Upper lobe of left lung (tissue), 6 donors: Measurements from ENCODE around the gene CETP. TPM values are rescaled to one million over a fixed set of nuclear protein-coding genes. Genes with fewer than 3 reads are reported as not detected.

ENCODE experiments used
- ATAC-seq, 2 donors: fragments of 200-7000 bp; cut with Tn5 transposase; one replicate each; pipeline ENCODE4 v1.9.1; 2022; ENCODE audit warnings: mild to moderate bottlenecking in 2 of 2, moderate library complexity in 2 of 2; ENCODE audit not compliant: low FRiP score in 2 of 2
- DNase-seq, 2 donors: peaks; one replicate each; pipeline ENCODE4 v3.0.0-alpha.2; 2019 to 2020
- H3K27ac ChIP-seq, 4 donors: fragments of 200-600 bp; sonication (generic); one replicate each; pipeline ENCODE4 v1.5.1; 2016 to 2019
- H3K27me3 ChIP-seq, 4 donors: fragments of 200-600 bp; sonication (generic); one replicate each; pipeline ENCODE4 v1.5.1; 2017 to 2019
- H3K36me3 ChIP-seq, 4 donors: fragments of 200-600 bp; sonication (generic); one replicate each; pipeline ENCODE4 v1.5.1; 2016 to 2019
- H3K4me1 ChIP-seq, 4 donors: fragments of 200-600 bp; sonication (generic); one replicate each; pipeline ENCODE4 v1.5.1; 2018 to 2019
- H3K4me3 ChIP-seq, 4 donors: fragments of 200-600 bp; sonication (generic); one replicate each; pipeline ENCODE4 v1.5.1; 2017 to 2019; ENCODE audit warnings: mild to moderate bottlenecking in 2 of 4, moderate library complexity in 1 of 4
- H3K9me3 ChIP-seq, 4 donors: fragments of 200-600 bp; sonication (generic); one replicate each; pipeline ENCODE4 v1.5.1; 2018 to 2019
- POLR2A ChIP-seq, 4 donors: fragments of 450-650 bp; IDR thresholded peaks; one replicate each; pipeline ENCODE4 v1.5.1; 2016 to 2017; ENCODE audit warnings: antibody characterized with exemption in 4 of 4, mild to moderate bottlenecking in 2 of 4
- POLR2AphosphoS5 ChIP-seq, 2 donors: sonication (generic); formaldehyde crosslinking; IDR thresholded peaks; one replicate each; pipeline ENCODE4 v1.5.1; 2017; ENCODE audit warnings: antibody characterized with exemption in 2 of 2
- WGBS, 2 donors: methylation state at CpG; one replicate each; pipeline ENCODE4 v1.1.5; 2017 to 2018; 5-methylcytosine and 5-hydroxymethylcytosine counted together
- total RNA-seq, 6 donors: library from RNA; depleted of rRNA in 4 of 6; stranded (reverse); fragments of >200 nt in 4 of 6; gene quantifications; one replicate each; pipeline versions ENCODE4 v1.1.0 to v1.2.1, GENCODE V29; 2016 to 2021
- TF ChIP-seq, protein P1 (sequence below), 6 experiments: fragments of 450-650 bp in 4 of 6; fragments of 200-600 bp in 2 of 6; sonication (generic) in 2 of 6; IDR thresholded peaks; one replicate each; pipeline ENCODE4 v1.5.1; 2016 to 2019; ENCODE audit warnings: antibody characterized with exemption in 6 of 6
- donor health status: DM: no; HTN: no; CAD: no; lungs with moderate emphysema.
- donor health status: DM: no; HTN: yes; CAD: no; lungs with severe emphysema.

Gene CETP
- total RNA-seq, 6 donors from 2014 or later, result 0.29 to 1.5 (median 0.91) TPM; not detected in 1

DNA sequence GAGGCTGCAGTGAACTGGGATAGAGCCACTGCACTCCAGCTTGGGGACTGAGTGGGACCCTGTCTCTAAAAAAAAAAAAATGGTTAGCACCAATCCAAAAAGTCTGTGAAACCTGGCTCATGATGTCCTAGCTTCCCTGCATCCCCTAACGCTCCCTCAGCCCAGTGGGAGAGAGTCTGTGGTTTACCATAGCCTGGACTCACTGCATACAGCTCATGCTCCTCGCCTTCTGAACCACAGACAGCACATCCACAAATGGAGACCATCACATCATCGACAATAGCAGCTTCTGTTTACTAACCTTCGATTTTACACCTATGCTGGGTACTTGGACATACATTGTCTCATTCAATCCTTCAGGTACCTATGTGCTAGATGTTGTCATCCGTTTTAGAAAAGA, 71.2 kb downstream of the CETP start:
- TF ChIP-seq POLR2AphosphoS5 (IDR thresholded peaks at IDR 0.05), result no peak
- TF ChIP-seq, protein P1, sequence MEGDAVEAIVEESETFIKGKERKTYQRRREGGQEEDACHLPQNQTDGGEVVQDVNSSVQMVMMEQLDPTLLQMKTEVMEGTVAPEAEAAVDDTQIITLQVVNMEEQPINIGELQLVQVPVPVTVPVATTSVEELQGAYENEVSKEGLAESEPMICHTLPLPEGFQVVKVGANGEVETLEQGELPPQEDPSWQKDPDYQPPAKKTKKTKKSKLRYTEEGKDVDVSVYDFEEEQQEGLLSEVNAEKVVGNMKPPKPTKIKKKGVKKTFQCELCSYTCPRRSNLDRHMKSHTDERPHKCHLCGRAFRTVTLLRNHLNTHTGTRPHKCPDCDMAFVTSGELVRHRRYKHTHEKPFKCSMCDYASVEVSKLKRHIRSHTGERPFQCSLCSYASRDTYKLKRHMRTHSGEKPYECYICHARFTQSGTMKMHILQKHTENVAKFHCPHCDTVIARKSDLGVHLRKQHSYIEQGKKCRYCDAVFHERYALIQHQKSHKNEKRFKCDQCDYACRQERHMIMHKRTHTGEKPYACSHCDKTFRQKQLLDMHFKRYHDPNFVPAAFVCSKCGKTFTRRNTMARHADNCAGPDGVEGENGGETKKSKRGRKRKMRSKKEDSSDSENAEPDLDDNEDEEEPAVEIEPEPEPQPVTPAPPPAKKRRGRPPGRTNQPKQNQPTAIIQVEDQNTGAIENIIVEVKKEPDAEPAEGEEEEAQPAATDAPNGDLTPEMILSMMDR (IDR thresholded peaks at IDR 0.05), result no peak
- no peak for TF ChIP-seq POLR2A (IDR thresholded peaks at IDR 0.05)
- DNase-seq (no peak), ATAC-seq (no peak)
- H3K27ac ChIP-seq, result no peak overlapping the region
- H3K4me3 ChIP-seq, result no peak overlapping the region
- no peaks in the 10 kb centered on the region for H3K27me3 ChIP-seq
- WGBS, 2 donors, result 90 to 94% methylated on average over 5 of the region's 5 CpGs
- H3K9me3 ChIP-seq, result no peaks in the 10 kb centered on the region
- H3K4me1 ChIP-seq, result peaks cover 0 to 6% (median 2%) of the 10 kb centered on the region in 4 donors
- H3K36me3 ChIP-seq, result peaks cover 2 to 58% (median 29%) of the 10 kb centered on the region in 4 donors

Other genes starting within 250 kb of the CETP start
- 10 to 100 TPM; 30.9 to 57.3 (median 45.3) TPM for gene NUP93, start 231.8 kb upstream of the CETP start, total RNA-seq
- gene SLC12A3, start 96.7 kb upstream of the CETP start, total RNA-seq, result under 1 TPM in 2 of 6 donors, not detected in 4; 0.06 to 0.61 TPM
- 100 to 1,000 TPM in 5 of 6 donors, 10 to 100 TPM in 1; 81.0 to 283 (median 196) TPM for gene HERPUD1, start 29.8 kb upstream of the CETP start, total RNA-seq
- gene NLRC5, start 27.6 kb downstream of the CETP start, total RNA-seq, result 100 to 1,000 TPM in 2 of 6 donors, 10 to 100 TPM in 4; 29.2 to 361 (median 52.7) TPM
- 10 to 100 TPM; 39.4 to 58.7 (median 53.1) TPM for gene CPNE2, start 130.6 kb downstream of the CETP start, total RNA-seq
- 100 to 1,000 TPM in 1 of 6 donors, 10 to 100 TPM in 5; 49.9 to 113 (median 75.2) TPM for gene PSME3IP1, start 224.1 kb downstream of the CETP start, total RNA-seq
- 100 to 1,000 TPM in 1 of 6 donors, 10 to 100 TPM in 5; 26.9 to 102 (median 30.3) TPM for gene RSPRY1, start 224.4 kb downstream of the CETP start, total RNA-seq